Panc1 (cell line): ENCODE data around the gene ZC3H18. TPM values are rescaled to one million over a fixed set of nuclear protein-coding genes. Genes with fewer than 3 reads are reported as not detected.
A peak's percentile ranks its signal among the peaks of the same experiment; 100 is the strongest.

ENCODE experiments used
- ATAC-seq: fragments of 200-7000 bp; cut with Tn5 transposase; 2 replicates; pipeline ENCODE4 v1.9.1; 2020; ENCODE audit warnings: mild to moderate bottlenecking, moderate library complexity
- BruUV-seq: library from RNA; stranded (reverse); fragments of 400-500 nt; replicated peaks from 2 replicates; lab custom pipeline; 2021; lab: Mats Ljungman, UMichigan
- CTCF ChIA-PET: fragments of 300-600 bp; sonication (Branson Sonifier 250); formaldehyde crosslinking; loops from one replicate; lab custom pipeline; 2022; ENCODE audit warnings: antibody characterized with exemption; lab: Charles Lee
- POLR2A ChIA-PET: fragments of 300-600 bp; sonication (Branson Sonifier 250); formaldehyde crosslinking; loops from one replicate; lab custom pipeline; 2022; ENCODE audit warnings: antibody characterized with exemption; lab: Charles Lee
- DNase-seq: peaks from one replicate; pipeline ENCODE4 v3.0.0-alpha.2; 2010; ENCODE audit warnings: low read depth, low spot score
- H3K27ac ChIP-seq: 2 replicates; pipeline ENCODE4 v1.5.1; 2011; ENCODE audit warnings: mild to moderate bottlenecking, low read length, inconsistent platforms
- H3K27me3 ChIP-seq: fragments of 200-500 bp; sonication (Bioruptor generic); 2 replicates; pipeline ENCODE4 v1.6.0; 2014; ENCODE audit warnings: low read length, inconsistent platforms; ENCODE audit not compliant: control insufficient read depth, insufficient read depth
- H3K36me3 ChIP-seq: fragments of 200-500 bp; sonication (Bioruptor generic); 2 replicates; pipeline ENCODE4 v1.5.1; 2014; ENCODE audit warnings: inconsistent platforms, mild to moderate bottlenecking, low read length, moderate library complexity; ENCODE audit not compliant: control insufficient read depth, insufficient read depth
- H3K4me1 ChIP-seq: 2 replicates; pipeline ENCODE4 v1.5.1; 2011; ENCODE audit warnings: inconsistent platforms, mild to moderate bottlenecking, low read length, moderate library complexity; ENCODE audit not compliant: control insufficient read depth, insufficient read depth
- H3K4me3 ChIP-seq, 2 experiments: 2 replicates each; pipeline ENCODE4 v1.5.1; 2011 to 2012; ENCODE audit warnings: low read depth in 2 of 2, low read length in 2 of 2, mild to moderate bottlenecking in 2 of 2, inconsistent platforms in 1 of 2, moderate library complexity in 1 of 2
- H3K9me3 ChIP-seq: fragments of 200-500 bp; sonication (Bioruptor generic); 2 replicates; pipeline ENCODE4 v1.5.1; 2014; ENCODE audit warnings: low read depth, mild to moderate bottlenecking, inconsistent platforms, low read length, moderate library complexity; ENCODE audit not compliant: control insufficient read depth, insufficient read depth
- POLR2AphosphoS5 ChIP-seq: IDR thresholded peaks from 2 replicates; pipeline ENCODE4 v1.6.1; 2012; ENCODE audit warnings: mild to moderate bottlenecking, low read depth, low read length, moderate library complexity
- SIN3A ChIP-seq: IDR thresholded peaks from 2 replicates; pipeline ENCODE4 v1.6.1; 2012; ENCODE audit warnings: low read depth, mild to moderate bottlenecking, low read length, moderate library complexity, borderline replicate concordance; ENCODE audit not compliant: insufficient read depth
- TCF7L2 ChIP-seq: IDR thresholded peaks from 2 replicates; pipeline ENCODE4 v1.6.1; 2011; ENCODE audit warnings: mild to moderate bottlenecking, low read depth, low read length, inconsistent platforms
- in situ Hi-C: cut with HindIII; loops from 2 replicates; pipeline ENCODE4 v1.10.0; 2016; ENCODE audit warnings: low sequenced_read_pairs, low pct_unique_long_range_greater_than_20kb
- intact Hi-C: fragments of 100-400 bp; cut with micrococcal nuclease; formaldehyde crosslinking; loops from one replicate; pipeline ENCODE4 v1.10.0; 2022; ENCODE audit not compliant: unreplicated experiment
- total RNA-seq: library from RNA; stranded (reverse); gene quantifications from one replicate; pipeline ENCODE4 v1.2.1, GENCODE V29; 2021; ENCODE audit not compliant: unreplicated experiment
- TF ChIP-seq, protein P1 (sequence below): fragments of 450-650 bp; IDR thresholded peaks from 2 replicates; pipeline ENCODE4 v1.5.1; 2017; ENCODE audit warnings: mild to moderate bottlenecking

The ZC3H18 gene
- total RNA-seq, 1 experiment from 2014 or later = 45.9 TPM

DNA sequence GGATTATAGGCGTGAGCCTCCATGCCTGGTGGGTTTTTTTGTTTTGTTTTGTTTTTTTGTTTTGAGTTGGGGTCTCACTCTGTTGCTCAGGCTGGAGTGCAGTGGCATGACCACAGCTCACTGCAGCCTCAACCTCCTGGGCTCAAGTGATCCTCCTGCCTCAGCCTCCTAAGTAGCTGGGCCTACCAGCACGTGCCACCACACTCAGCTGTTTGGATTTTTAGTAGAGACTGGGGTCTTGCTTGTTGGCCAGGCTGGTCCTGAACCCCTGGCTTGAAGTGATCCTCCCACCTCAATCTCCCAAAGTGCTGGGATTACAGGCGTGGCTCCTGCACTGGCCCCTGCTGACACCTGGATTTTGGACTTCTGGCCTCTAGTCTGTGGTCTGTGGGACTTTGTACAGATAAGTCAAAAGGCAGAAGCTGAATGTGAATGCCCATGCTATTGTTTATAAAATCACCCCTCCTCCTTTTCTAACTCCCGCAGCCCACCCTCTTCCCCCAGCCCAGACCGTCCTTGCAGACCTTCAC, 110.4 kb downstream of the ZC3H18 start:
- no peaks in the 10 kb centered on the region for H3K9me3 ChIP-seq
- intact Hi-C loops (no loop called here), in situ Hi-C loops (no loop called here)
- no peaks in the 10 kb centered on the region for H3K27me3 ChIP-seq
- no peak overlapping the region for H3K27ac ChIP-seq
- DNase-seq (no peak), ATAC-seq (no peak)
- no TSS peak for BruUV-seq
- H3K4me3 ChIP-seq = no peak overlapping the region
- H3K36me3 ChIP-seq = no peaks in the 10 kb centered on the region
- TF ChIP-seq, protein P1, sequence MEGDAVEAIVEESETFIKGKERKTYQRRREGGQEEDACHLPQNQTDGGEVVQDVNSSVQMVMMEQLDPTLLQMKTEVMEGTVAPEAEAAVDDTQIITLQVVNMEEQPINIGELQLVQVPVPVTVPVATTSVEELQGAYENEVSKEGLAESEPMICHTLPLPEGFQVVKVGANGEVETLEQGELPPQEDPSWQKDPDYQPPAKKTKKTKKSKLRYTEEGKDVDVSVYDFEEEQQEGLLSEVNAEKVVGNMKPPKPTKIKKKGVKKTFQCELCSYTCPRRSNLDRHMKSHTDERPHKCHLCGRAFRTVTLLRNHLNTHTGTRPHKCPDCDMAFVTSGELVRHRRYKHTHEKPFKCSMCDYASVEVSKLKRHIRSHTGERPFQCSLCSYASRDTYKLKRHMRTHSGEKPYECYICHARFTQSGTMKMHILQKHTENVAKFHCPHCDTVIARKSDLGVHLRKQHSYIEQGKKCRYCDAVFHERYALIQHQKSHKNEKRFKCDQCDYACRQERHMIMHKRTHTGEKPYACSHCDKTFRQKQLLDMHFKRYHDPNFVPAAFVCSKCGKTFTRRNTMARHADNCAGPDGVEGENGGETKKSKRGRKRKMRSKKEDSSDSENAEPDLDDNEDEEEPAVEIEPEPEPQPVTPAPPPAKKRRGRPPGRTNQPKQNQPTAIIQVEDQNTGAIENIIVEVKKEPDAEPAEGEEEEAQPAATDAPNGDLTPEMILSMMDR = no peak
- no peak for TF ChIP-seq TCF7L2
- no peak for TF ChIP-seq POLR2AphosphoS5
- no peaks in the 10 kb centered on the region for H3K4me1 ChIP-seq
- ChIA-PET CTCF (no interaction called here), POLR2A (interaction anchor here (0.6 kb wide), 1 partner anchor 162 kb away, joined by 3 read pairs; no protein-coding TSS in a partner anchor)

DNA sequence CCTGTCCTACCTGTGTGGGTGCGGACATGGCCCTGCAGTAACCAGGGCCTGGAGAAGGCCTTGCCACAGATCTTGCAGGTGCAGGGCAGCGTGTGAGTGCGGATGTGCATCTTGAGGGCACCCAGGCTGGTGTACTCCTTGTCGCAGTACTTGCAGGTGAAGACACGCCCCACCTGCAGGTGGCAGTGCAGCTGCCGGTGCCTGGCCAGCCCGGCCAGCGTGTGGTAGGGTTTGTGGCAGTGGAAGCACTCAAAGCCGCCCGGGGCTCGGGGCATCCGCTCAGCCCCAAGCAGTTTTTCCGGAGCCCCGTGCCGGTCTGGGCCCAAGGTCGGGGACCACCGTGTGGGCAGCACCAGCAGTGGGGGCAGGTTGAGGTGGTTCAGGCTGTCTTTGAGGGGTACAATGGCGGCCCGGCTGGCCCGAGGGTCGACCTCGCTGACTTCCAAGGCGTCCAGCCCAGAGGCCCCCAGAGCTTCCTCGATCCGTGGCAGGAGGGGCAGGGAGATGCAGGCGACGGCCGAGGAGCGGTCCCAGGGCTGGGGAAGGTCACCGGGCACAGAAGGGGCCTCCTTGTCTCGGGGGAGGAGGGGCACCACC, 111.0 kb downstream of the ZC3H18 start:
- Histone ChIP-seq H3K36me3 (no peaks in the 10 kb centered on the region), H3K9me3 (no peaks in the 10 kb centered on the region), H3K4me3 (no peak overlapping the region), H3K27me3 (no peaks in the 10 kb centered on the region), H3K4me1 (no peaks in the 10 kb centered on the region), H3K27ac (no peak overlapping the region)
- TF ChIP-seq, protein P1 = peak; percentile 74
- no peak for TF ChIP-seq TCF7L2
- TF ChIP-seq SIN3A = no peak
- ATAC-seq = peak; percentile 68
- DNase-seq = no peak
- in situ Hi-C loops (no loop called here), intact Hi-C loops (no loop called here)
- CTCF ChIA-PET = no interaction called here
- no TSS peak for BruUV-seq
- POLR2A ChIA-PET = no interaction called here

Other genes starting within 250 kb of the ZC3H18 start
- gene ZNF469, start 187.4 kb upstream of the ZC3H18 start, total RNA-seq = 1.3 TPM
- 3.9 TPM for gene ZFPM1, start 117.1 kb upstream of the ZC3H18 start, total RNA-seq
- not detected for gene IL17C, start 68.2 kb downstream of the ZC3H18 start, total RNA-seq
- gene CYBA, start 80.7 kb downstream of the ZC3H18 start, total RNA-seq = 233 TPM
- gene MVD, start 92.7 kb downstream of the ZC3H18 start, total RNA-seq = 96.8 TPM
- not detected for gene SNAI3, start 116.1 kb downstream of the ZC3H18 start, total RNA-seq
- gene RNF166, start 136.0 kb downstream of the ZC3H18 start, total RNA-seq = 19.8 TPM
- 24.8 TPM for gene CTU2, start 136.1 kb downstream of the ZC3H18 start, total RNA-seq
- 175 TPM for gene PIEZO1, start 214.8 kb downstream of the ZC3H18 start, total RNA-seq
- gene CDT1, start 233.4 kb downstream of the ZC3H18 start, total RNA-seq = 39.9 TPM
- 231 TPM for gene APRT, start 241.5 kb downstream of the ZC3H18 start, total RNA-seq